ENCODE results near the gene ZNF324.
A peak's percentile ranks its signal among the peaks of the same experiment; 100 is the strongest.
"Not testable (repeated sequence)": the region's sequence is repeated elsewhere in the genome, so short reads cannot be mapped to it uniquely, and the experiment has no call there.

Gene ZNF324

GRCh38 chr19:58473775-58474174 lies 6.9 kb downstream of the ZNF324 start:
- DNase-seq, result no peak

- no peak for DNase-seq
Measured at GRCh38 chr19:58474291-58474996, 7.6 kb downstream of the ZNF324 start.

GRCh38 chr19:58474997-58475713 lies 8.3 kb downstream of the ZNF324 start:
- no peak for DNase-seq

GRCh38 chr19:58475714-58476497 lies 9.0 kb downstream of the ZNF324 start, which contains the start of gene ZNF446:
Gene ZNF446 (plus strand): TSS chr19:58476352. CDS start chr19:58477219, 867 bp downstream.
- DNase-seq, result peak; percentile 98

- DNase-seq, result no peak
Measured at GRCh38 chr19:58476498-58477015, 9.7 kb downstream of the ZNF324 start.

GRCh38 chr19:58477130-58477529 lies 10.2 kb downstream of the ZNF324 start:
- no peak for DNase-seq

GRCh38 chr19:58477871-58478270 lies 11.0 kb downstream of the ZNF324 start:
- DNase-seq, result no peak

GRCh38 chr19:58479303-58479702 lies 12.4 kb downstream of the ZNF324 start:
- DNase-seq, result no peak

GRCh38 chr19:58479736-58480480 lies 13.0 kb downstream of the ZNF324 start:
- DNase-seq, result no peak

- DNase-seq, result no peak
Measured at GRCh38 chr19:58480481-58480830, 13.6 kb downstream of the ZNF324 start.

GRCh38 chr19:58480831-58481230 lies 14.0 kb downstream of the ZNF324 start:
- no peak for DNase-seq

- DNase-seq, result no peak
Measured at GRCh38 chr19:58482372-58482771, 15.5 kb downstream of the ZNF324 start.

GRCh38 chr19:58483776-58484175 lies 16.9 kb downstream of the ZNF324 start:
- DNase-seq, result no peak

GRCh38 chr19:58484349-58484748 lies 17.5 kb downstream of the ZNF324 start:
- not testable (repeated sequence) for DNase-seq

GRCh38 chr19:58491393-58491792 lies 24.5 kb downstream of the ZNF324 start:
- no peak for DNase-seq

- no peak for DNase-seq
Measured at GRCh38 chr19:58492265-58492664, 25.4 kb downstream of the ZNF324 start.

GRCh38 chr19:58497634-58498170 lies 30.8 kb downstream of the ZNF324 start:
- DNase-seq, result no peak

- no peak for DNase-seq
Measured at GRCh38 chr19:58498316-58499020, 31.6 kb downstream of the ZNF324 start.

- peak; percentile 100 for DNase-seq
Measured at GRCh38 chr19:58499021-58499927, 32.4 kb downstream of the ZNF324 start.

GRCh38 chr19:58500242-58500641 lies 33.4 kb downstream of the ZNF324 start:
- DNase-seq, result no peak

All from activated CD4-positive, alpha-beta T cell treated with anti-CD3 and anti-CD28 coated beads, Interleukin-2, amount 50 U/mL, for 16 hours (primary cell).